ENCODE results near the gene ST6GALNAC2.

ST6GALNAC2 gene

DNA sequence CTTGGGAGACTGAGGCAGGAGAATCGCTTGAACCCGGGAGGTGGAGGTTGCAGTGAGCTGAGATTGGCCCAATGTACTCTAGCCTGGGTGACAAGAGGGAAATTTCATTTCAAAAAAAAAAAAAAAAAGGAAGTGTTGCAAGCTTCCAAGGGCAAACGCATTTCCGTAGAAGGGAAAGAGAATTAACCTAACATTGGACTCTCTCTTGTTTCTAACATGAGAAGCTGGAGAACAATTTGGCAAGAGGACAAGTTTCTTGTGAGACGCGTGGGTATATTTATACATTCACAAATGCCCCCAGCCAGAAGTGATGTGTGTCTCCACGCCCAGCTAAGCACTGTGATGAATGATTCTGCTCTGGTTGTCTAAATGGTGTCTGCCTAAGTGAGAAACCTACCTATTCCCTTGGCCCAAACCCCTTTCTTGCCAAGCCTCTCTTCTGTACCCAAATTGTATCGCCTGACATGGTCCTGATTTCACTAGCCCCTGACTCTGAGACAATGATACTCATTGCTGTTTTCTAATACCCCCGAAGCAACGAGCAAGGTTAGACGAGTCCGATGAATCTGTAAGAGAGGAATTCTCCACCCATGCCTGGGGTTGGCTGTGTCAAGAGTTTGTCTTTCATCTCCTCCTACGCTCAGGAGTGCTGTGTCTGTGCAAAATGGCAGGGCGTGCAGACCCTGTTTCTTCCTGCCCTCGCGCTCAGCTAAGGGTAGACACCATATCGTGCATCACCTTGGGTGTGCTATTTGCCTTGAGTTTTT is 14.2 kb upstream of the ST6GALNAC2 start:
- DNase-seq (ENCODE audit: low read depth), result no peak

DNA sequence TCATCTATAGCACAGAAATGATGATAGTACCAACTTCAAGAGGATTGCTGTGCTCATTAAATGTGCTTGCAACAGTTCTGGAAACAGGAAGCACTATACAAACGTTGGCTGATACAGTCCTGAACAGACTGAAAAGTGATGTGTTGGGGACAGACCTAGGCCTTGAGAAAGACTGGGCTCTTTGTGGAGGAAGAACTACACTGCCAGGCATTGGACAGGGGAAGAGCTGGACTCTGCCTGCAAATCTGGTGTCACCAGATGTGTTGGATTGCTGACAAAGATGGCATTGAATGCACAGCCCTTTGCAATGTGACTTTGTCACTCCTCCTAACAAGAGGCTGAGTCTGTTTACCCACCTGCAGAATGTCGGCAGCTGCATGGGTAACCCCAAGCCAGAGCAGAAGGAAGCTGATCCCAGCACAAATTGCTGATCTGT is 12.4 kb upstream of the ST6GALNAC2 start:
- DNase-seq (ENCODE audit: low read depth), result no peak

DNA sequence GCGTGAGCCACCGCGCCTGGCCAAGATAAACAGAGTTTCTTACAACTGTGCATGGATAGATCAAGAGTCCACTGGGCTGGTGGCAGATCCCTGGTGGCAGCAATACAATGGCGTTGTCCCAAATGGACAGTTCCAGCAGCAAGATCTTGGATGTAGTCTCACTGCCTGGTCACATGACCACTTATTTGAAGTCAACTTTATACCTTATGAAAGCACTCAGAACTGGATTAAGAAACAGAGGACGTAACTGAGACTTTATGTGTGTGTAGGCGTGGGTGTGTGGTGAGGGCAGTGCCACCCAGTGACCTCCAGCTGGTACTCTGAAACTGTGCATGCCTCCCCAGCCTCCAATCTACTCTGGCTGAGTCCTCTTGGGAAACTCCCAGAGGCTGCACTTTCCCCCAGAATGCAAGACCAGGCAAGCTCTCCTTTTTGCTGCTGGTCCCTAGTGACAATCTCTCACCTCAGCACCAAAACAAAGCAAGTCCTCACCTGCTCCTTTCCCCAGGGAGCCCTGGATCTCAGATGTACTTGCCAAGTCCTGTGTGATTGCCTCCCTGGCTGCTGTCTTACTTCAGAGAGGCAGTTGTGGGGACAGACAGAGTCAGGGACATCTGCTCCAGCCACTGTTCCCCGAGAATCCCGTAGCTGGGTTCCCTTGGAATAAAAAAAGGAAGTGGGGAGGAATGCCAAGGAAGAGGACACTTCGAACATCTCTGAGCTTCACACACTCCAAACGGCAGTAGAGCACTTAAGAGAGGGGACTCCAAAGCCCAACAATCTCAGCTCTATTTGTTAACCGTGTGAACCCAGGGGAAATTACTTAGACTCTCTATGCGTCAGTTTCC is 11.7 kb upstream of the ST6GALNAC2 start:
- DNase-seq (ENCODE audit: low read depth), result no peak

DNA sequence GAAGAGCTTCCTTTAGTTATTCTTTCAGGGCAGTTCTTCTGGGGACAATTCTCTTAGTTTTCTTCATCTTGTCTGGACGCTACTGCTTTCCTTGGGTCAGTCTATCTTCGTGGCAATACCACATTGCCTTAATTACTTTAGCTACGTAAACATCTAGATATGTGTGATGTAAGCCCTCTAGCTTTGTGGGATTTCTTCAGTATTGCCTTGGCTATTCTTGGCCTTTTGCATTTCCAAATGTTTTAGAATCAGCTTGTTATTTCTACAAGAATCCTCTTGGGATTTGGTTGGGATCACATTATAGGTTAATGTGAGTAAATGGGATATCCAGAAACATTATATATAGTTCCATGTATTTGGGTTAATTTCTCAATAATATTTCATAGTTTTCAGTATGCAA is 9.0 kb upstream of the ST6GALNAC2 start:
- no peak for DNase-seq (ENCODE audit: low read depth)

DNA sequence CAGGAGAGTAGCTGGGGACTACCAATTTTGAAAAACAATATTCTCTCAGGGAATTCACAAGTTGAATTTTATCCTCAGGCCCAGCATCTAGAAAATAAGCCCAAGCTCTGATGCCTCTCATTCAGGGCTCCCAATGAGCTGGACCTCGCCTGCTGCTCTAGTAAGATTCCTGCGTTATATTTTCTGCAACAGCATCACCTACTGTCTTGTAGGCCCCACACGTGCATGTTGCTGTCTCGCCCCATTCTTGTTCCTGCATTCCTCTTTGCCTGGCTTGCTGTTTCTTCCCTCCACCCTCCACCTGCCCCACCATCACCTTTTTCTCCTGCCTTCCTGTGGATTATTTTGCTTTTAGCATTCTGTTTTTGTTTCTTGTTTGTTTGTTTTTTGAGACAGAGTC is 8.3 kb upstream of the ST6GALNAC2 start:
- DNase-seq (ENCODE audit: low read depth), result no peak

DNA sequence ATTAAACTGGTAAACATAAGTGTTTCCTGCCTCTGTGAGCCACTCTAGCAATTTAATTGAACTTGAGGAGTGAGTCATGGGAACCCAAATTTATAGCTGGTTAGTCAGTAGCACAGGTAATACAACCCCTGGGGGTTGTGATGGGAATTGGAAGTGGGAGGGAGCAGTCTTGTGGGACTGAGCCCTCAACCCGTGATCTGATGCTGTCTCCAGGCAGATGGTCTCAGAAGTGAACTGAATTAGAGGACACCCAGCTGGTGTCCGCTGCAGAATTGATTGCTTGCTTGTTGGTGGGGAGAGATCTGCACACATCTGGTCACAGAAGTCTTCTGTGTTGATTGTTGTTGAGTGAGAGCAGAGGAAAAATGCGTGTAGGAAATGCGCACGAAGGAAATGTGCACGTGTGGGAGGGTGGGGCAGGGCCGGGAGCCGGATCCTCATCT is 7.7 kb upstream of the ST6GALNAC2 start:
- no peak for DNase-seq (ENCODE audit: low read depth)

DNA sequence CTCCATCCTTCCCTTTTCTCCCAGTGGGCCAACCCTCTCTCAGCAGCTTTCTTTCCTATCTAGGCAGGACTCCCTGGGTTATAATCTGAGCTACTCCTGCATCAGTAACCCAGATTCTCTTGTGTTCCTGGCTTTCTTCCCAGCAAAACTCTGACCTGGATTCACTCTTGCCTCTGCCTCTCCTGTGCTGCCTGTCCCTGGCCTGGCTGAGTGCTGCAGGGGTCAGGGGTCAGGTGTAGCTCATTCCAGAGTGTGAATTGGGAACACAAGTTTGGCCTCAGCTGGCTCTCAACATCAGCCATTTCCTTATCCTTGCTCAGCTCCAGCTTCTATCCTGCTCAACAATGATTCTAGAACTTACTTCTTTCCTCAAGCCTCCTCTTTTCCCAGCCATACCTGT is 2.5 kb upstream of the ST6GALNAC2 start:
- DNase-seq (ENCODE audit: low read depth), result no peak

DNA sequence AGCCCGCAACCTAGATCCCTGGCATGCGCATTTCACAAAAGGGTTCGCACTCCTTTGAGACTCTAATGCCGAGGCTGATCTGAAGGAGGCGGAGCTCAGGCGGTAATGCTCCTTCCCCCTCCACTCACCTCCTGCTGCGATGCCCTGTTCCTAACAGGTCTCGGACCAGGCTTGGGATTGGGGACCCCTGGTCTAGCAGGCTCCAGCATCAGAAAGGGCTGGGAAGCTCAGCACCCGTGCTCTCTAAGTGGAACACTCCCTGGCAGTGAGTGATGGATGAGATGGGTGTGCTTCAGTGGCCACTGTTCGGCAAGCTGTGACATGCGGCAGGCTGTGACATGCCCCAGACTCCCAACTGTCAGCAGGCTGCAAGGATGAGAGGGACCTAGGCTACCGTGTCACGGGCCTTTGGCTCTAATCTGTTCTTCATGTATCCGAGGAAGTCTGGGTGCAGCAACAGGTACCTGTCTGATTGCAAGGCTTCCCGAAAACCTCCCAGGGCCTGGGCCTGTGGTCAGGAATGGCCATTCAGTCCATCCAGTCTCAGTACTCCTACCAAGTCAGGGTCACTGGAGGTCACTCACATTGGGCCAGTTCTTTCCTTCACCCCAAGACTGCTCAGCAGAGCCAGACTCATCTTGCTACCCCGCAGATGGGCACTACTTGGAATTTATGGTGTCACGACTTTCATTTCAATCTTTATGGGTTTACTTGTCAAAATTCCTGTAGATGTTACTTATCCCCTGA is 1.3 kb upstream of the ST6GALNAC2 start:
- no peak for DNase-seq (ENCODE audit: low read depth)

DNA sequence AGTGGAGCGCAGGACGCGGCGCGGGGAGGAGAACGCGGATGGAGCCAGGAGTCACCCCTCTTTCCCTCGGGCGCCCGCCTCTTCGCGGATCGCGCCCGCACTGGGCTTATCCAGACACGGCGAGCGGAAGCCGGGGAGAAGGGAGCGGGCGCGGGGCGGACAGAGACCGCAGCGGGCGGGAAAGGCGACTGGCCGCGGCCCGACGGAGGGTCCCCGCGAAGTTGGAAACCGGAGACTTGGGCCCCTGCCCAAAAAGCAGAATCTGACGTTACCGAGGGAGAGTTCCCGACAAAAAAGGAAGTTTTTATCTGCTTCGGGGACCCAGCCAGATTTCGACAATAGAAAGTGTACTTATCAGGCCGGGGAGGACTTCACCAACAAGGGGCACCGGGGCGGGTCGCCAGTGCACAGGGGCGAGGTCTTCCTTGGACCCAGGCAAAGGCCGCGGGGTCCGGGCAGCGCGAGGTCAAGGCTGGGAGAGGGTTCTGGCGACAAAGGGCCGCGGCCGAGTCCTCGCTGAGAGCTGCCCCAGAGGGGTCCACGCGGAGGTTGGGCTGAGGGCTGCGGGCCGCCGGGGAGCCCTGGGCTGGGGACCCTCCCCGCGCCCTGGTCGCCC is 519 bp downstream of the ST6GALNAC2 start:
- DNase-seq (ENCODE audit: low read depth), result no peak

DNA sequence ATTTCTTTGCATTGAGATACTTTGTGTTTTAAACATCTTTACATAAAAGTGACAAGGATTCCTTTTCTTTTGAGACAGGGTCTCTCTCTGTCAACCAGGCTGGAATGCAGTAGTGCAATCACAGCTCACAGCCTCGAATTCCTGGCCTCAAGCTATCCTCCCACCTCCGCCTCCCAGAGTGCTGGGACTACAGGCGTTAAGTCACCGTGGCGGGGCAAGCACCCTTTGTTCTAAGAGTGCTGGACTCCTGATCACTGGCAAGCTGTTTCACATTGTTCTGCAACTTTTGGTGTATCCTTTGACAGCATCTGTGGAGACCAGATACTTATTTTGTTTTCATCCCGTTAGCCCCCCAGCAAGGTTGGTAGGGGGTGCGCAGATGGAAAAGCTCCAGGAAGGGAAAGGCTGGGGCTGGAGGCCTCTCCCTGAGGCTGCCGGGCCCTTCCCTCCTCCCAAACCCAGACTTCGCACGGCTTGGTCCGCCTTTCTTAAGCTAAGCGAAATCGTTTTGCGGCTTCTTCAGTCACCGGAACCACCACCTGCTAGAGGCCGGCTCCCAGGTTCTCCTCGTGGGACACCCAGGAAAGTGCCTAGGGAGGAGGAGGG is 1.1 kb downstream of the ST6GALNAC2 start:
- DNase-seq (ENCODE audit: low read depth), result no peak

DNA sequence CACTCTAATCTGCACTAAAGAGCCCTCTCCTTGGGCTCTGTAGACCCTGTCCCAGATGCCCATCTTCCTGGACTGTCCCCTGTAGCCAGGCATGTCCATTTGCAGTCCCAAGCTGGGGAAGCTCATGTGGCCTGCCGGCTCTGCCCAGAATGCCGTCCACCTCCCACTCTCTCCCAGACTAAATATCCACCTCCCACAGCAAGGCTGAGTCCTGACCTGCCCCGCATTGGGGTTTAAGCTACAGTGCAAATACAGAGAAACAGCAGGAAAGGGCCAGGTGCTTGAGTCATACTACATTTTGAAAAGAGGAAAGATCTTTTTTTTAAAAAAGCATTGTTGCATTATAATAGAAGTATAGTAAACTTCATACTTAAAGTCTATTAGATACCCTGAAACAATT is 3.0 kb downstream of the ST6GALNAC2 start:
- DNase-seq (ENCODE audit: low read depth), result no peak

DNA sequence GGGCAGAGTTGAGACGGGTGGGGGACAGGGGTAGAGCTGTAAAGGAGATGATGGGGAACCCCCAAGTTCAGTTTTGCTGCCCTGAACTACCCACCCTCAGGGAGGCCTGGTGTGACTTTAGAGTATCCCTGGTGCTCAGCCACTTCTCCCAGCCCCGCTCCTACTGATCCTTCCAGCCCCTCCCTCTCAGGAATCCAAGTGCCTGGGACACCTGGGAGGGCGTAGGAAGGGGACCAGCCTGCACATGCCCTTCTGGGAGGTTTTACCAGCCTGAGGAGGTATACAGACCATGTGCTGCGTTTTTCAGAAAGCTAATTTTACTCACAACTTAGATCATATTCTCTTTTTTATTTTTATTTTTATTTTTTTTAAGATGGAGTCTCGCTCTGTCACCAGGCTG is 4.1 kb downstream of the ST6GALNAC2 start:
- DNase-seq (ENCODE audit: low read depth), result no peak

DNA sequence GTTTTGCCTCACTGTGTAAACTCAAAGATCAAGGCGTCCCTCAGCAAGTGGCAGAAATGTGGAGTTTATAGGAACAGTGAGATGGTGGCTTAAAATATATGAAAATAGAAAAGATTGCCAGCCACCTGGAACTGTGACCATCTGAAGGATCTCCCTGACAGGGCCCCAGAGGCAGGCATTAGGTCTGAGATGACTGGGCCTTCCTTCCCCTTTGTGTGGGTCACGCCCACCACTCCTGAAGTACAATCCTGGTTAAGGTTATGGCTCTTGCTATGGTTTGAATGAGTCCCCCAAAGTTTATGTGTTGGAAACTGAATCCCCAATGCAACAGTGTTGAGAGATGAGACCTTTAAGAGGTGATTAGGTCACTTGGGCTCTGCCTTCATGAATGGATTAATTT is 6.4 kb downstream of the ST6GALNAC2 start:
- DNase-seq (ENCODE audit: low read depth), result no peak

DNA sequence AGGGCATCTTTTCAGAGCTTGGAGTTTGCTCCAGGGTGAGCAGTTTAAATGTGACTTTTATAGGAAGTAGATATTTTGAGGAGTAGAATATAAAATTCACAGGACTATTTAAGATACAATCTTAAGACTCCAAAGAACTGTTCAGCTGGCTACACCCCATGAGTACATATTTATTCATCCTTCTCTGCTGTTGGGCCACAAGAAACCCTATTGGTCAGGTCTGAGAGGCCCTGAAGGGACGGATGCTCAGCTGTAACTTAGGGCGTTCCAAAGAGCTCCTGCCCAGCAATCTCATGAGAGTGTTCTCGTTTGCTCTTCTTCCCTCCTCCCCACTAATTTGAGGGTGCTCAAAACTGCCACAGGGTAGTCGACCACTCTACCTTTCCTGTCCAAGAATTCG is 7.3 kb downstream of the ST6GALNAC2 start:
- no peak for DNase-seq (ENCODE audit: low read depth)

DNA sequence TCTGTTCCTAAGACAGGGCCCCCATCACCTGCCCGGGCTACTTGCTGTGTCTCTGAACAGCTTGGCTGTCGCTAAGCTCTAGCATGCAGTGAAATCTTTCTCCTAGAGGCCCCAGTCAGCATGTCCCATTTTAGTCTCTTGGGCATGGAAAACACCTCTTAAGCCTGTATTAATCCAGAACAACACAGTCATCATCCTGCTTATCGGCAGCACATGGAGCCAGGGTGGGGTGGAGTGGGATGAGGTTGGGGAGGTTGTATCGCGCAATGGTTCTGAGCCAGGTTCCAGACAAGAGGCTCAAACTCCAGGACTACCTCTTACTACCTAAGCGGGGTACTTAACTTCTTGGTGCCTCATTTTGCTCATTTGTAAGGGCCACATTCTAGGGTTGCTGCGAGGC is 7.8 kb downstream of the ST6GALNAC2 start:
- no peak for DNase-seq (ENCODE audit: low read depth)

DNA sequence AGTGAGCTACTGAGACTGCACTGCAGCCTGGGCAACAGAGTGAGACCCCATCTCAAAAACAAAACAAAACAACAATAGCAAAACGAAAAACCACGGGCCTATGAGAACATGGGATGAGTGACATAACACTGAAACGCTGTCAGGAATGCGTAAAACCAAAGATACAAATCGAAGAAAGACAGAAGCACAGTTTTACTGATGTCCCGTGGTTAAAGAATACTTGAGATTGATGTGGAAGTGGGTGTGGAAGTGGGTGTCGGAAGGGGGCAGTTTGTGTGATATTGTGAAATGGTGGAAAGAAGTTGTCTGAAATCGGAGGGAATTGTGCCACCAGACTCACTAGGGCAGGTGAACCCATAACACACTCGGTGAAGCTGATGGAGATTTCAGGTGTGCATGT is 9.5 kb downstream of the ST6GALNAC2 start:
- no peak for DNase-seq (ENCODE audit: low read depth)

DNA sequence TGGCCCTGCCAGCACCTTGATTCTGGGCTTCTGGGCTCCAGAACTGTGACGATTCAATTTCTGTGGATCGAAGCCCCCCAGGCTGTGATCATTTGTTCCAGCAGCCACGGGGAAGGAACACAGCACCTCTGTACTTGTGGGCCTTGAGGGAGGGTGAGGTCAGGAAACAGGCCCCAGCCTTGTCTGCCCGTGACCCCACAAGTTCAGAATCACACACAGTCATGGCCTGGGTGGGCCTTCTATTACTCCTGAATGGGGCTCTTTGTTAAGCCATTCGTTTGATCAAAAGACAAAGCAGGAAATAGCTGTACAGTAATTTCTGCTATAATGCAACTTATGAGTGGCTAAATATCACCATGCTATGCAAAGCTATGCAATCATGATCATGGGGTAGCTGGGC is 10.1 kb downstream of the ST6GALNAC2 start:
- DNase-seq (ENCODE audit: low read depth), result no peak

DNA sequence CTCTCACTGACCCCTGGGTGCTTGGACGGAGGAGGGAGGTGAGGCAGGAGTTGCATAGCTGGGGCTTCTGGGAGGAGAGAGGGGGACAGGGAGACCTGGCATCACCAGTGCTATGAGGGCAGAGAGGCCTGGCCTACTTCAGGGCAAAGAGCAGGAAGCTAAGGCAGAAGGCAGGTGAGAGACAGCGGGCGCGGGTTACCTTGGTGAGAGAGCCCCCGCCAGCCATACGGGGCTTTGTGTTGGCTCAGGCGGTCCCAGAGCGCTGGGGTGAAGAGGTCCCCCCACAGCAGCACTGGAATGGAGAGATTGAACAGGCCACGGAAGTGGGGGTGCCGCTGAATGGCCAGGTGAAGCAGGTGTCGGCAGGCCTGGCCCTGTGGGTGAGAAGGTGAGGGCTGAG is 11.5 kb downstream of the ST6GALNAC2 start:
- DNase-seq (ENCODE audit: low read depth), result no peak

DNA sequence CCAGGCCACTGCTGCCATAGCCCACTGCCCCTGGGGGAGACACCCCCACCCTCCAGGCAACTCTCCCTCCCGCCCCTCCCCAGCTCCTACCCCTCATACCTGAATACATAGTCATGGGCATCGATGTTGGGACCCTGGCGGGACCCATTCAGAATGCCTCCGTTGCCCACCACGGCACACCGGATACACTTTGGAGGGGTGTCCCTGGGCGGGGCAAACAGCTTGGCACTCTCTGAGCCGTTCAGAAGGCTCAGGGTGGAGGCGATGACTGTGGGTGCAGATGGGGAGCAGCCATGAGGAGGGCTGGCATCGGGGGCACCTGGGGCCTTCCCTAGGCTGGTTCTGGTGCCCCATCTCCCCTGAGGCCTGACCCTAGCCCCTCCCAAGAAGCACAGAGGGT is 12.6 kb downstream of the ST6GALNAC2 start:
- DNase-seq (ENCODE audit: low read depth), result no peak

DNA sequence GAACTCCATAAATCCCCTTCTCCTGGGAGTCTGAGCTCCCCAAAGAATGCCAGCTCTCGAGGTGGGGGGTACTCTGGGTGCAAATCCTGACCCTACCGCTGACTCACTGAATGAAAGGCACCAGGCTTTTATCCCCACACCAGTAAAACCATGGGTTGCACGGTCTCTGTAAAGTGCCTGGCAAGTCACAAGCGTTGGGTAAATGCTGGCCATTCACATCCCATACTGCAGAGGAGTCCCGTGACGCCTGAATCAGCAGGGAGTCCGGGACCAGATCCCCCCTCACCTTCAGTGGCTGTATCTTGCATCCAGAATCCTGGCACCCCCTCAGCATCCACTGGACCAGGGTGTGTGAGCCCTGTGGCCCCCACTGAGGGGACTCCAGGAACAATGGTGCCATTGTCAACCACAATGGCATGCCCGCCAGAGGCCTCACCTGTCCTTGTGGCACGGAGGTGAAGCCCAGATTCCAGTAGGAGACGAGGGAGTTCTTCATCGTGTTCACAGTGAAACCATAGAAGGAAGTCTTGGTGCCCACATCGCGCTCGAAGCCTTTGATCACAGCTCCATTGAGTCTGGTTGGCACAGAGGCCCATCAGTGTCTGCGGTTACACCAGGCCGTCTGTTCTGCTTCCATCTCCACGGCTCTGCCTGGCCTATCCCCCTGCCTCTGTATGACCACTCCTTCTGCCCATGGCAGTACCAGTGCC is 13.3 kb downstream of the ST6GALNAC2 start:
- DNase-seq (ENCODE audit: low read depth), result no peak

DNA sequence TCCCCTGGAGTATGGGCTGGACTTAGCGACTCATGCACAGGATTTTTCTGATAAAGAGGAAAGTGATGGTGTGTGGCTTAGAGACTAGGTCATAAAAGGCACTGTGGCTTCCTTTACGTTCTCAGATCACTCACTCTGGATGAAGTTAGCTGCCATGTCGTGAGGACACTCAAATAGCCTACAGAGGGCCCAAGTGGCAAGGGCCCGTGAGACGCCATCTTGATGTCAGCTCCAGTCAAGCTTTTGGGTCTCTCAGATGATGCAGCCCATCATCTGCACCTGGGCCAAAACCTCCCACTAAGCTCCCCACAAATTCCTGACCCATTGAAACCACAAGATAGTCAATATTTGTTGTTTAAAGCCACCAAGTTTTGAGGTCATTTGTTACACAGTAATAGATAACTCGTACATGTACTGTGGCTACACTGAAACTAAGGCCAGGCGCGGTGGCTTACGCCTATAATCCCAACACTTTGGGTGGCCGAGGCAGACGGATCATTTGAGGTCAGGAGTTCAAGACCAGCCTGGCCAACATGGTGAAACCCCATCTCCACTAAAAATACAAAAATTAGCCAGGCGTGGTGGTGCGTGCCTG is 14.7 kb downstream of the ST6GALNAC2 start:
- DNase-seq (ENCODE audit: low read depth), result no peak

All from T-helper 22 cell (primary cell).